GM04504 (cell line): ENCODE data around the gene NHLH1.

Source experiments
- DNase-seq: peaks from one replicate; pipeline ENCODE4 v3.0.0-alpha.2; 2012; ENCODE audit warnings: low read depth

The NHLH1 gene

GRCh38 chr1:160412028-160412362 is 45.1 kb downstream of the NHLH1 start:
- no peak for DNase-seq

- no peak for DNase-seq
These were observed 46.8 kb downstream of the NHLH1 start for GRCh38 chr1:160413716-160414115.

- DNase-seq = no peak
These were observed 48.0 kb downstream of the NHLH1 start for GRCh38 chr1:160414881-160415280.

GRCh38 chr1:160415696-160416290 is 48.9 kb downstream of the NHLH1 start:
- DNase-seq = no peak

- DNase-seq = no peak
These were observed 49.5 kb downstream of the NHLH1 start for GRCh38 chr1:160416369-160416768.

GRCh38 chr1:160418483-160418882 is 51.6 kb downstream of the NHLH1 start:
- DNase-seq = no peak

- no peak for DNase-seq
These were observed 52.4 kb downstream of the NHLH1 start for GRCh38 chr1:160419150-160419837.

GRCh38 chr1:160419838-160420169 is 52.9 kb downstream of the NHLH1 start:
- DNase-seq = no peak

GRCh38 chr1:160420881-160421842 is 54.3 kb downstream of the NHLH1 start:
- no peak for DNase-seq

GRCh38 chr1:160421881-160422280 is 55.0 kb downstream of the NHLH1 start:
- no peak for DNase-seq
